HepG2 (cell line): ENCODE data around the gene RUSC1. TPM values are rescaled to one million over a fixed set of nuclear protein-coding genes. Genes with fewer than 3 reads are reported as not detected.

Experiments
- BATF2 ChIP-seq: sonication (generic); formaldehyde crosslinking; IDR thresholded peaks from 2 replicates; pipeline ENCODE4 v1.8.0; 2022; ENCODE audit warnings: mild to moderate bottlenecking, missing genetic modification reagents, moderate library complexity
- CAMTA2 ChIP-seq: sonication (generic); formaldehyde crosslinking; IDR thresholded peaks from 2 replicates; pipeline ENCODE4 v1.4.0; 2020; ENCODE audit warnings: mild to moderate bottlenecking, missing genetic modification reagents, borderline replicate concordance
- CBX1 ChIP-seq: IDR thresholded peaks from one replicate; pipeline ENCODE4 v1.6.1; 2016; ENCODE audit warnings: antibody characterized with exemption, low read depth
- ETV6 ChIP-seq: sonication (generic); formaldehyde crosslinking; conservative IDR thresholded peaks from 2 replicates; pipeline ENCODE4 v1.4.0; 2020; ENCODE audit warnings: missing genetic modification reagents
- FOSL1 ChIP-seq: sonication (generic); formaldehyde crosslinking; IDR thresholded peaks from 2 replicates; pipeline ENCODE4 v1.9.0; 2021; ENCODE audit warnings: missing genetic modification reagents, borderline replicate concordance
- GPN1 ChIP-seq: sonication (generic); formaldehyde crosslinking; IDR thresholded peaks from 2 replicates; pipeline ENCODE4 v1.5.1; 2020; ENCODE audit warnings: missing genetic modification reagents, borderline replicate concordance
- HMG20A ChIP-seq: IDR thresholded peaks from 2 replicates; pipeline ENCODE4 v1.6.1; 2016; ENCODE audit warnings: borderline replicate concordance
- NFYC ChIP-seq: IDR thresholded peaks from 2 replicates; pipeline ENCODE4 v1.6.1; 2016; ENCODE audit warnings: missing genetic modification reagents, missing compliant biosample characterization
- SMAD9 ChIP-seq: sonication (generic); formaldehyde crosslinking; IDR thresholded peaks from 2 replicates; pipeline ENCODE4 v1.5.1; 2020; ENCODE audit warnings: mild to moderate bottlenecking, missing genetic modification reagents
- SMARCE1 ChIP-seq: fragments of 450-650 bp; IDR thresholded peaks from 2 replicates; pipeline ENCODE4 v1.6.1; 2017; ENCODE audit warnings: borderline replicate concordance
- SP5 ChIP-seq: IDR thresholded peaks from 2 replicates; pipeline ENCODE4 v1.6.1; 2016; ENCODE audit warnings: low read depth, borderline replicate concordance
- TBL1XR1 ChIP-seq: fragments of 150-350 bp; IDR thresholded peaks from 2 replicates; pipeline ENCODE4 v1.6.1; 2014; ENCODE audit warnings: borderline replicate concordance, low read length; ENCODE audit not compliant: partially characterized antibody
- TFAP4 ChIP-seq: sonication (generic); IDR thresholded peaks from 2 replicates; pipeline ENCODE4 v1.6.1; 2016; ENCODE audit warnings: low read depth, borderline replicate concordance
- YEATS2 ChIP-seq: sonication (generic); formaldehyde crosslinking; IDR thresholded peaks from 2 replicates; pipeline ENCODE4 v1.4.0; 2020; ENCODE audit warnings: missing genetic modification reagents, borderline replicate concordance
- ZBTB46 ChIP-seq: sonication (generic); formaldehyde crosslinking; IDR thresholded peaks from 2 replicates; pipeline ENCODE4 v1.4.0; 2020; ENCODE audit warnings: mild to moderate bottlenecking, missing genetic modification reagents, borderline replicate concordance
- ZNF33B ChIP-seq: sonication (generic); formaldehyde crosslinking; IDR thresholded peaks from 2 replicates; pipeline ENCODE4 v1.5.1; 2020; ENCODE audit warnings: mild to moderate bottlenecking, missing genetic modification reagents
- ZNF446 ChIP-seq: sonication (generic); formaldehyde crosslinking; IDR thresholded peaks from 2 replicates; pipeline ENCODE4 v1.5.0; 2020; ENCODE audit warnings: mild to moderate bottlenecking, missing genetic modification reagents
- ZNF609 ChIP-seq: sonication (generic); formaldehyde crosslinking; IDR thresholded peaks from 2 replicates; pipeline ENCODE4 v1.4.0; 2020; ENCODE audit warnings: mild to moderate bottlenecking, missing genetic modification reagents, borderline replicate concordance
- ZNF768 ChIP-seq: sonication (generic); formaldehyde crosslinking; IDR thresholded peaks from 2 replicates; pipeline ENCODE4 v1.4.0; 2020; ENCODE audit warnings: missing genetic modification reagents
- ZUFSP ChIP-seq: sonication (generic); formaldehyde crosslinking; IDR thresholded peaks from 2 replicates; pipeline ENCODE4 v1.9.0; 2021; ENCODE audit warnings: missing genetic modification reagents, mild to moderate bottlenecking, borderline replicate concordance
- polyA plus RNA-seq, 8 experiments: library from polyadenylated mRNA; depleted of rRNA in 3 of 8; stranded (reverse) in 7 of 8; unstranded in 1 of 8; fragments of >200 nt; fragmentation: Illumina TruSeq in 4 of 8; extraction: Trizol in 4 of 8; gene quantifications; 2 replicates each; pipeline versions ENCODE4 v1.2.1 to v1.2.3, GENCODE V29; 2011 to 2016; ENCODE audit warnings: low read depth in 4 of 8, missing spikeins in 1 of 8, mixed read lengths in 1 of 8; ENCODE audit not compliant: insufficient read depth in 1 of 8
- total RNA-seq, 5 experiments: library from RNA; depleted of rRNA; stranded (reverse); fragments of >200 nt; fragmentation: Illumina TruSeq; extraction: Trizol; gene quantifications; 2 replicates each; pipeline ENCODE4 v1.2.3, GENCODE V29; 2016; ENCODE audit warnings: low read depth in 1 of 5

RUSC1 gene
- total and polyA plus RNA-seq, 2 of the 13 experiments (the other 11 are each of a cell fraction or from before 2014, with no cell fraction given), result 18.7 to 20.4 TPM

- no peak for TF ChIP-seq ZNF609 (CRISPR knock-in tag)
- no peak for TF ChIP-seq GPN1
- no peak for TF ChIP-seq BATF2
- TF ChIP-seq SP5 (CRISPR knock-in tag), result peak; percentile 67
- TF ChIP-seq ZNF768, result peak; percentile 26; the same call in 1 of the 2 replicates
- no peak; the same call in 1 of the 2 replicates for TF ChIP-seq CAMTA2 (CRISPR knock-in tag)
- no peak for TF ChIP-seq CBX1
- TF ChIP-seq SMAD9 (CRISPR knock-in tag), result no peak
- no peak for TF ChIP-seq SMARCE1
- TF ChIP-seq ZNF446 (CRISPR knock-in tag), result peak; percentile 70; the same call in 1 of the 2 replicates
- no peak for TF ChIP-seq TFAP4
- no peak for TF ChIP-seq YEATS2 (CRISPR knock-in tag)
- TF ChIP-seq ZNF33B (CRISPR knock-in tag), result no peak; the same call in 1 of the 2 replicates
- no peak for TF ChIP-seq HMG20A (CRISPR knock-in tag)
- 0 out of 2 replicates have a peak, but pooled peaks have one; percentile 63 for TF ChIP-seq ETV6 (CRISPR knock-in tag)
- TF ChIP-seq FOSL1 (CRISPR knock-in tag), result no peak
- TF ChIP-seq NFYC (CRISPR knock-in tag), result peak; percentile 74
- TF ChIP-seq ZBTB46, result no peak
- no peak for TF ChIP-seq TBL1XR1
- no peak for TF ChIP-seq ZUFSP (CRISPR knock-in tag)
Measured at GRCh38 chr1:155277070-155277901, 43.4 kb upstream of the RUSC1 start, which contains the start of gene HCN3 (continued).
